GM19351 (cell line): ENCODE measurements around the gene TLE5.
A peak's percentile ranks its signal among the peaks of the same experiment; 100 is the strongest.
"Not testable (repeated sequence)": the region's sequence is repeated elsewhere in the genome, so short reads cannot be mapped to it uniquely, and the experiment has no call there.

ENCODE experiments used
- ATAC-seq: cut with Tn5 transposase; IDR thresholded peaks from one replicate; pipeline ENCODE4 v1.9.1; 2021; ENCODE audit warnings: mild to moderate bottlenecking, moderate library complexity; ENCODE audit not compliant: unreplicated experiment

TLE5 gene

GRCh38 chr19:3096902-3097326 is 34.6 kb upstream of the TLE5 start:
- ATAC-seq: no peak

- no peak for ATAC-seq
These were observed 34.1 kb upstream of the TLE5 start for GRCh38 chr19:3096267-3096901.

- ATAC-seq: no peak
These were observed 33.3 kb upstream of the TLE5 start for GRCh38 chr19:3095441-3096191.

GRCh38 chr19:3094601-3095440 is 32.5 kb upstream of the TLE5 start:
- no peak for ATAC-seq

GRCh38 chr19:3089299-3089855 is 27.1 kb upstream of the TLE5 start:
- not testable (repeated sequence) for ATAC-seq

DNA sequence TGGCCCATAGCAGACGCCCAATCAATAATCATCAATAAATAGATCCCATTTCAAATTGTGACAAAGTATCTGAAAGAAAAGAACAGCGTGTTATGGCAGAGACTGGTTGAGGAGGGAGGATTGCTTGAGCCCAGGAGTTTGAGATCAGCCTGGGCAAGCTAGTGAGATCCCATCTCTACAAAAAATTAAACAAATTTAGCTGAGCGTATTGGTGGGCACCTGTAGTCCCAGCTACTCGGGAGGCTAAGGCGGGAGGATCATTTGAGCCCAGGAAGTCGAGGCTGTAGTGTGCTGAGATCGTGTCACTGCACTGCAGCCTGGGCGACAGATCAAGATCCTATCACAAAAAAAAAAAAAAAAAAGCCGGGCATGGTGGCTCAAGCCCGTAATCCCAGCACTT is 25.5 kb upstream of the TLE5 start:
- no peak for ATAC-seq

- no peak for ATAC-seq
These were observed 22.6 kb upstream of the TLE5 start for GRCh38 chr19:3084943-3085342.

DNA sequence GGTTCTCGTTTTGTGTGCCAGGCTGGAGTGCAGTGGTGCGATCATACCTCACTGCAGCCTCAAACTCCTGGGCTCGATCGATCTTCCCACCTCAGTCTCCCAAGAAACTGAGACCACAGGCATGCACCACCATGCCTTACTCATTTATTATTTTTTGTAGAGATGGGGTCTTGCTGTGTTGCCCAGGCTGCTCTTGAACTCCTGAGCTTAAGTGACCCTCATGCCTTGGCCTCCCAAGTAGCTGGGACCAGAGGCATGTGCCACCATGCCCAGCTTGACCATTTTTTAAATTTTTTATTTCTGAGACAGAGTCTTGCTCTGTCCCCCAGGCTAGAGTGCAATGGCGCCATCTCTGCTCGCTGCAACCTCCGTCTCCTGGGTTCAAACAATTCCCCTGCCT is 21.7 kb upstream of the TLE5 start:
- ATAC-seq: no peak

- no peak for ATAC-seq
These were observed 20.0 kb upstream of the TLE5 start for GRCh38 chr19:3082331-3082730.

- no peak for ATAC-seq
These were observed 18.0 kb upstream of the TLE5 start for GRCh38 chr19:3080286-3080685.

DNA sequence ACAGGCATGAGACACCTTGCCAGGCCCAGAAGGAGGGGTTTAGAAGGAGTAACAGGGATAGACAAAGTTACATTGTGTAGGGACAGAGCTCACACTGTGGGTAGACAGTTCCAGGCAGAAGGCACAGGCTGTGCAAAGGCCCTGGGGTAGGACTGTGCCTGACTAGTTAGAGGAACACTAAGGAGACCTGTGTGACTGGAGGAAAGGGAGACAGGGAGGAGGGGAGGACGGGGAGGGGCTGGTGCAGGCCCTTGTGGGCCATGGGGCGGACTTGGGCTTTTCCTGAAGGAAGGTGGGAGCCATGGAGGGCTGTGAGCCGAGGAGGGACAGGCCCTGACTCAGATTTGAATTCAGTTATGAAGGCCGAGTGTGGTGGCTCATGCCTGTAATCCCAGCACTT is 17.3 kb upstream of the TLE5 start:
- ATAC-seq: no peak

DNA sequence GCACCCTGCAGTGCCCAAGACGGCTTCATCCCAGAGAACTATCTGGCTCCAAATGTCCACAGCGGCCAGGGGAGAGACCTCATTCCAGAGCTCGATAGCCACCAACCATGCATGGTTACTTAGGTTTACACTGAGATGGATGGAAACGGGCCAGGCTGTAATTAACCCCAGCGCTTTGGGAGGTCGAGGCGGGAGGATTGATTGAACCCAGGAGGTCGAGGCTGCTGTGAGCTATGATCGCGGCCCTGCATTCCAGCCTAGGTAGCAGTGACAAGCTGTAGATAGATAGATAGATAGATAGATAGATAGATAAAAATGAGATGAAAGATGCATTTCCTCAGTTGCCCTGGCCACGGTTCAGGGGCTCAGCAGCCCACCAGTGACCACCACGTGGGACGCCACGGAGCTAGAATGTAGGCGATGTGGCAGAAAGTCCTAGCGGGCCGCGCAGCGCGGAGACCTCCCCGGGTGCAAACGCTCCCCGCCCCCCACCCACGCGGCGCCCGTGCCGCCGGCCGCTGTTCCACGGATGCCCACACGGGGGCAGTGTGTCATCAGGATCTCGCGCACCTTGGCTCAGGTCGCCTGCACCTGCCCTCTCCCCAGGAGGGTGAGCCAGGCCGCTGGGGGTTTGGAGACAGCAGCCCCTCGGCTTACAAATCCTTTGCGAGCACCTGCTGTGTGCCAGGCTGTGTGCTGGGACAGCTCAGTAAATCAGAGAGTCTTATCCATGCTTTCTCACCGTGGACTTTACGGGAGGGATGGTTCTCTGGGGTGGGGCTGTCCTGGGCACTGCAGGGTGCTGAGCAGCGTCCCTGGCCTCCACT is 13.5 kb upstream of the TLE5 start:
- no peak for ATAC-seq

DNA sequence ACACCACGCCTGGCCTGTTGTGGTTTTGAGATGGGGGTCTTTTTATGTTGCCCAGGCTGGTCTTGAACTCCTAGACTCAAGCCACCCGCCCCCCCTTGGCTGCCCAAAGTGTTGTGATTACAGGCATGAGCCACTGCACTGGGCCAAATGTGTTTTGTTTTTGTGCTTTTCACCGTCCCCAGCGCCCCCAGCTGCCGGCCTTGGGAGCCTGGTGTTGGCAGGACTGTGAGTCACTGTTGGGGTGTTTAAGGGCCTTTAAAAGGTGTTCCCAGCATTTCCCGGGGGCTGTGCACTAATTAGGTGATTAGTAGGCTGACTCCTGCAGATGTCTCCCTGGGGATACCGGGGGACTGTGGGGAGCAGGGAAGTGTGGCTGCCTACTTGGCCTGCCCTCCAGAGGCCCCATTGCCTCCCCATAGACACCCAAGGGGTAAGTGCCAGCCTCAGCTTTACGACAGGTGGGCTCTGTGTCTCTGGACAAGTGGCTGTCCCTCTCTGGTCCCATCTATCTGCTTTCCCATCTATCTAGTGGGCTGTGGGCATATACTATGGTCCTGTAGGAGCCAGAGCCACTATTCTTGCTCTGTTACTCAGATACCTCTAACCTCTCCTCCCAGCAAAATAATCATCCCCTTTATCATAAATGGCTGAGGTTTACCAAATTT is 11.8 kb upstream of the TLE5 start:
- no peak for ATAC-seq

GRCh38 chr19:3073159-3073563 is 10.9 kb upstream of the TLE5 start:
- no peak for ATAC-seq

- no peak for ATAC-seq
These were observed 9.5 kb upstream of the TLE5 start for GRCh38 chr19:3071768-3072167.

- ATAC-seq: no peak
These were observed 5.8 kb upstream of the TLE5 start for GRCh38 chr19:3068071-3068470.

DNA sequence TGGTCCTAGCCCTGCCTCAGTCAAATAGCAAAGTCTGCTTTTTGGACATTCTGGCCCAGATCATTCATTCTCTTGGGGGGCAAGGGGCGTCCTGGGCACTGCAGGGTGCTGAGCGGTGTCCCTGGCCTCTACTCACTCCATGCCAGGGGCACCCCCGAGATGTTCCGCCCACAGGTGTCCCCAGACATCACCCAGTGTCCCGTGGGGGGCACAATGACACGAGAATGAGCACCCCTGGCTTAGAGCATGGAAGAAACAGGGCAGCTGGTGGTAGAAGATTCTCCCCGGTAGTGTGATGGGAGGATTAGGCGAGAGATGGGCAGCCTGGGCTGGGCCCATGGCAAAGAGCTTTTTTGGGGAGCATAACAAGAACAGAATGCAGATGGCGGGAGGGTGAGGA is 5.3 kb upstream of the TLE5 start:
- ATAC-seq: no peak

DNA sequence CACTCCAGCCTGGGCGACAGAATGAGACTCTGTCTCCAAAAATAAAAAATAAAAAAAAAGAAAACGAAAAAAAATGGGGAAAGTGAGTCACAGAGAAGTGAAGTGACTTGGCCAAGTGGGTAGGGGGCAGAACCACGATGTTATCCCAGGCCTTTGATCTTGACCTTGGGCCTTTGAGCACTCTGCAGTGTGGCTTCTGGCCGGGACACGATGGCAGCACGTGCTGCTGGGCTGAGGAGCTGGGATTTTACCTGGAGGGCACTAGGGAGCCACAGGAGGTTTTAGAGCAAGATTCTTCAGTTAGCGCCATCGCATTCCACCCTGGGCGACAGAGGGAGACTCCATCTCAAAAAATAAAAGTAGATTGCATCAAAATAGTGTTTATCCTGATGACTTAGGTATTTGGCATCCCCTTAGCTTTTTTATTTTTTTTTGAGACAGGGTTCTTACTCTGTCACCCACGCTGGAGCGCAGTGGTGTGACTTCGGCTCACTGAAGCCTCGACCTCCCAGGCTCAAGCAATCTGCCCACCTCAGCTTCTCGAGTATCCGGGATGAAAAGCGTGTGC is 4.3 kb upstream of the TLE5 start:
- no peak for ATAC-seq

- ATAC-seq: peak; percentile 50
These were observed 3.5 kb upstream of the TLE5 start for GRCh38 chr19:3065675-3066357.
